ENCODE measurements around the gene DEGS2. TPM values are rescaled to one million over a fixed set of nuclear protein-coding genes. Genes with fewer than 3 reads are reported as not detected.

The DEGS2 gene
- total and polyA plus RNA-seq, 5 donors from 2014 or later, result 0.09 to 0.35 (median 0.17) TPM; not detected in 1

DNA sequence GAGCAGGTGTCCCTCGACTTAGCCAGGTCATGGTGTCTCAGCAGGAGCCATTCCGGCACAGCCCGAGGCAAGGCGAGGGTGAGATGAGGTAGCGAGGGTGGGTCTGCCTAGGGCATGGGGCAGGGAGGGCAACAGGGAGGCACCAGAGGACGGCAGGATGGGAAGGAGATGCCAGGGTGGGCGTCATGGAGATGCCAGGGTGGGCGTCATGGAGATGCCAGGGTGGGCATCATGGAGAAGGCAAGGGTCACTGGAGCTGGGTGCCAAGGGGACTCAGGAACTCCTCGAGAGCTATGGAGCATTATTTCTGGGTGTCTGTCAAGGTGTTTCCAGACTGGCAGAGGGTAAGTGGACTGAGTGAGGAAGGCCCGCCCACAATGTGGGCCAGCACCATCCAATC, 7.4 kb downstream of the DEGS2 start:
- Histone ChIP-seq H3K9me3 (ENCODE audit: control insufficient read depth in 2 of 2, low read length in 2 of 2) (peaks cover 5 to 12% of the 10 kb centered on the region in 2 experiments), H3K36me3 (ENCODE audit: control insufficient read depth, insufficient read depth, low read length) (no peaks in the 10 kb centered on the region), H3K27me3 (ENCODE audit: control insufficient read depth, insufficient read depth, low read length) (no peaks in the 10 kb centered on the region), H3K4me3 (ENCODE audit: low read depth, low read length) (no peak overlapping the region), H3K27ac (ENCODE audit: insufficient read depth, low read length, poor library complexity, severe bottlenecking) (no peak overlapping the region), H3K4me1 (ENCODE audit: control insufficient read depth, insufficient read depth, low read length, poor library complexity, severe bottlenecking) (peaks cover 3% of the 10 kb centered on the region)
- no peak for DNase-seq
- Mint-ChIP-seq H3K27ac (peak overlapping the region in 1 of 3 donors; percentile 60), H3K4me1 (peaks cover 0 to 20% (median 3%) of the 10 kb centered on the region in 4 donors), H3K4me3 (peak overlapping the region in 1 of 4 donors; percentile 16), H3K27me3 (peaks cover 29% of the 10 kb centered on the region), H3K9me3 (peaks cover 0 to 11% (median 2%) of the 10 kb centered on the region in 7 donors), H3K36me3 (no peaks in the 10 kb centered on the region)
- no peak for ATAC-seq (ENCODE audit: low read depth in 2 of 2)

DNA sequence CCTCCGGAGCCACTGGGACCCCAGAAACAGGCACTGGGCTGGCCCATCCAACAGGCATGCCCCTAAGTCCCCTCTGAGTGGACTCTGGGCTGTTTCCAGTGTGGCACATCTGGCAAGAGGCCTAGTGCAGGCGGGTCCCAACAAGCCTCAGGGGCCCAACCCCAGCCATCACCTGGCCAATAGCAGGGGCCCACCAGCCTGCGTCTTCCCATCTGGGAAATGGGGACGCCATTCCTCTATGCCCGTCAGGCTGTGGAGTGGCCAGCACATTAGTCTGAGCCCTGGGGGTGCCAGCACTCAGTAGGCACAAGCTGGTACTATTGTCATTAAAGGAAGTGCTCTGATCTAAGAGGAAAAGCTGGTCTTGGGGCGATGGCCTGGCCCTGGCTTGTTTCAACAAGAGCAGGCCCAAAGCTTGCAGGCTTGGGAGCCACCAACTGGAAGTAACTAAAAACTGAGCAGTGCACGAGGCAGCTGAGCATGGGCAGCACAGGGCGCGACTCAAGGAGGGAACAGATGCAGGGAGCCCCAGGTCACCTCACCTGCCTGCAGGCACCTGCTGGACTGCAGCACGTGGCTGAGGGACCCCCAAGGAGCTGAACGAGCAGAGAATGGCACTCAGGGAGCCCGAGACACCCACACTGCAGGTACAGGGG, 8.4 kb downstream of the DEGS2 start:
- H3K36me3 Mint-ChIP-seq, result no peaks in the 10 kb centered on the region
- Histone ChIP-seq H3K4me1 (ENCODE audit: control insufficient read depth, insufficient read depth, low read length, poor library complexity, severe bottlenecking) (peaks cover 13% of the 10 kb centered on the region), H3K27ac (ENCODE audit: insufficient read depth, low read length, poor library complexity, severe bottlenecking) (no peak overlapping the region), H3K36me3 (ENCODE audit: control insufficient read depth, insufficient read depth, low read length) (no peaks in the 10 kb centered on the region), H3K4me3 (ENCODE audit: low read depth, low read length) (no peak overlapping the region), H3K27me3 (ENCODE audit: control insufficient read depth, insufficient read depth, low read length) (no peaks in the 10 kb centered on the region), H3K9me3 (ENCODE audit: control insufficient read depth in 2 of 2, low read length in 2 of 2) (peaks cover 5 to 12% of the 10 kb centered on the region in 2 experiments)
- H3K4me3 Mint-ChIP-seq, result peak overlapping the region in 2 of 4 donors; percentile 38 to 39
- DNase-seq (no peak), ATAC-seq (ENCODE audit: low read depth in 2 of 2) (no peak)
- H3K27ac Mint-ChIP-seq, result peak overlapping the region in 1 of 3 donors; percentile 74
- peaks cover 19% of the 10 kb centered on the region for H3K27me3 Mint-ChIP-seq
- peaks cover 0 to 11% (median 2%) of the 10 kb centered on the region in 7 donors for H3K9me3 Mint-ChIP-seq
- peaks cover 0 to 29% (median 3%) of the 10 kb centered on the region in 4 donors for H3K4me1 Mint-ChIP-seq

DNA sequence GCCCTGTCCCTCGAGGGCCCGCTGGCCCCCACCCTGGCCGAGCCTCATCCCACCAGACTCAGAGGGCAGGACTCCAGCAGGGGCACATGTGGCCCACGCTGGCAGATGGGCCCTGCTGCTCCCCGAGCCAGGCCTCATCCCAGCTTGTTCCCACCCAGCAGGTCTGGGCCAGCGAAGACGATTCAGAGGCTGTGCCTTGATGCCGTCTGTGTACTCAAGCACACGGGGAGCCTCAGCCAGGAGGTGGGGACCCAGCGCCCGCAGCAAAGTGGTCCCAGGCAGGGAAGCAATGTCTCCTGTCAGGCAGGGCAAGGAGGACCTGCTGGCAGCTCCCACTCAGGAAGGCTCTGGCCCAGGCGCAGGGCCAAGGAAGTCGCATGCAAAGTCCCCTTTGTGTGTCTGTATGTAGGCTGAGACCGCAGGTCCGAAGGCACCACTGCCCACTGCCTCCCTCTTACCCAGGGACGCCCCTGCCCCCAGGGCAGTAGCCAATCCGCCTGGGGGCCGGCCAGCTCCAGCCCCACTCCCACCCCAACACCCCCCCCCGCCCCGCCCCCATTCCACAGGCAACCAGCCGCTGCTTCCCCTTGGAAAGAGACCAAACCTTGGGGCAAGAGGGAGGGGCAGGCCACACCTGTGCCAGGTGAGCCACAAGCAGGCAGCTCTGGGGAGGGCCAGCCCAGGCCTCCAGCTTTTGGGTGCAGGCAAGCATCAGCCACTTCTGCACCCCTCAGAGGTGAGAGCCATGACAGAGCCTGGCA, 9.4 kb downstream of the DEGS2 start:
- no peak for ATAC-seq (ENCODE audit: low read depth in 2 of 2)
- Histone ChIP-seq H3K4me1 (ENCODE audit: control insufficient read depth, insufficient read depth, low read length, poor library complexity, severe bottlenecking) (peaks cover 13% of the 10 kb centered on the region), H3K27me3 (ENCODE audit: control insufficient read depth, insufficient read depth, low read length) (no peaks in the 10 kb centered on the region), H3K9me3 (ENCODE audit: control insufficient read depth in 2 of 2, low read length in 2 of 2) (peaks cover 3 to 8% of the 10 kb centered on the region in 2 experiments), H3K4me3 (ENCODE audit: low read depth, low read length) (no peak overlapping the region), H3K27ac (ENCODE audit: insufficient read depth, low read length, poor library complexity, severe bottlenecking) (no peak overlapping the region), H3K36me3 (ENCODE audit: control insufficient read depth, insufficient read depth, low read length) (no peaks in the 10 kb centered on the region)
- Mint-ChIP-seq H3K27ac (no peak overlapping the region), H3K4me3 (no peak overlapping the region), H3K4me1 (peaks cover 0 to 30% (median 3%) of the 10 kb centered on the region in 4 donors), H3K36me3 (no peaks in the 10 kb centered on the region), H3K27me3 (peaks cover 11% of the 10 kb centered on the region), H3K9me3 (peaks cover 0 to 10% (median 1%) of the 10 kb centered on the region in 7 donors)
- DNase-seq, result no peak

- Mint-ChIP-seq H3K36me3 (no peaks in the 10 kb centered on the region), H3K4me3 (peak overlapping the region in 1 of 4 donors; percentile 51), H3K27ac (peak overlapping the region in 2 of 3 donors; percentile 60 to 63), H3K4me1 (peaks cover 0 to 30% (median 6%) of the 10 kb centered on the region in 4 donors), H3K27me3 (peaks cover 9% of the 10 kb centered on the region), H3K9me3 (peaks cover 0 to 8% (median 0%) of the 10 kb centered on the region in 7 donors)
- ATAC-seq (ENCODE audit: low read depth in 2 of 2), result no peak
- Histone ChIP-seq H3K4me3 (ENCODE audit: low read depth, low read length) (no peak overlapping the region), H3K36me3 (ENCODE audit: control insufficient read depth, insufficient read depth, low read length) (peaks cover 1% of the 10 kb centered on the region), H3K27ac (ENCODE audit: insufficient read depth, low read length, poor library complexity, severe bottlenecking) (no peak overlapping the region), H3K27me3 (ENCODE audit: control insufficient read depth, insufficient read depth, low read length) (no peaks in the 10 kb centered on the region), H3K4me1 (ENCODE audit: control insufficient read depth, insufficient read depth, low read length, poor library complexity, severe bottlenecking) (peaks cover 13% of the 10 kb centered on the region), H3K9me3 (ENCODE audit: control insufficient read depth in 2 of 2, low read length in 2 of 2) (no peaks in the 10 kb centered on the region)
- no peak for DNase-seq
Measured at GRCh38 chr14:100148837-100149731, 10.4 kb downstream of the DEGS2 start.

DNA sequence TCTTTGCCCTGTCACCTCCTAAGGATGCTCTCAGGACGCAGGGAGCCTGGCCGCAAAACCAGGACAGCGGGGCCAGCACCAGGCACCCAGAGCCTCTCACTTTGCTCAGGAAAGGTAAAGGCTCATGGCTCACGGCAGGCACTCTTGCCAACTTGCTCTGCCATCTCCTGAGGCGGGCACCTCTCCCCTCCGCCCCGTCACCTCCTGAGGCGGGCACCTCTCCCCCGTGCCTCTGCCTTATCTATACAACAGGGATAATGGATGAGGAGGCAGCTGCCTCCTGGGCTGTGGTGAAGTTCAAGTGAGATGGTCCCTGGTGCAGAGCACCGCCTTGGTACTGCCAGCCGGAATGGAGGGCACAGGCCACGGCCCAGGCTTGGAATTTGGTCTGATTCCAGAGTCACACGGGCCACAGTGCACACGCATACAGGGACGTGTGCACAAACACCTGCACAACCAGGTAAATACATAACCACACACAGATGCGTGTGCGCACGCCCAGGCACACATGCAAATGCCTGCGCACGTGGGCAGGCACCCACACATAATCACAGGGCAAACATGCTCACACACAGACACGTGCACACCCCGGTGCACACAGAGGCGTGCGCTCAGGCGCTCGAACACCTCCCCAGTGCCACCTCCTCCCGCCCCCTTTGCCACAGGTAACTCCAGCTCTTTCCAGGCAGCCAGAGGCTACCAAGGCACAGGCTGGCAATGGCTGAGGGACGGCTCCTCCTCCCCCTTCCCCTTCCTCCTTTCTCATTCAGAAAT, 11.6 kb downstream of the DEGS2 start:
- H3K27me3 ChIP-seq (ENCODE audit: control insufficient read depth, insufficient read depth, low read length), result no peaks in the 10 kb centered on the region
- no peak overlapping the region for H3K4me3 ChIP-seq (ENCODE audit: low read depth, low read length)
- ATAC-seq (ENCODE audit: low read depth in 2 of 2) (peak in 1 of 2 donors; percentile 3), DNase-seq (no peak)
- Mint-ChIP-seq H3K9me3 (peaks cover 0 to 4% (median 0%) of the 10 kb centered on the region in 7 donors), H3K4me3 (peak overlapping the region; percentile 39 to 86 (median 60)), H3K27ac (peak overlapping the region; percentile 62 to 83 (median 71)), H3K27me3 (peaks cover 6% of the 10 kb centered on the region), H3K36me3 (no peaks in the 10 kb centered on the region), H3K4me1 (peaks cover 0 to 30% (median 7%) of the 10 kb centered on the region in 4 donors)
- H3K36me3 ChIP-seq (ENCODE audit: control insufficient read depth, insufficient read depth, low read length), result peaks cover 13% of the 10 kb centered on the region
- peaks cover 13% of the 10 kb centered on the region for H3K4me1 ChIP-seq (ENCODE audit: control insufficient read depth, insufficient read depth, low read length, poor library complexity, severe bottlenecking)
- H3K27ac ChIP-seq (ENCODE audit: insufficient read depth, low read length, poor library complexity, severe bottlenecking), result no peak overlapping the region
- H3K9me3 ChIP-seq (ENCODE audit: control insufficient read depth in 2 of 2, low read length in 2 of 2), result no peaks in the 10 kb centered on the region

DNA sequence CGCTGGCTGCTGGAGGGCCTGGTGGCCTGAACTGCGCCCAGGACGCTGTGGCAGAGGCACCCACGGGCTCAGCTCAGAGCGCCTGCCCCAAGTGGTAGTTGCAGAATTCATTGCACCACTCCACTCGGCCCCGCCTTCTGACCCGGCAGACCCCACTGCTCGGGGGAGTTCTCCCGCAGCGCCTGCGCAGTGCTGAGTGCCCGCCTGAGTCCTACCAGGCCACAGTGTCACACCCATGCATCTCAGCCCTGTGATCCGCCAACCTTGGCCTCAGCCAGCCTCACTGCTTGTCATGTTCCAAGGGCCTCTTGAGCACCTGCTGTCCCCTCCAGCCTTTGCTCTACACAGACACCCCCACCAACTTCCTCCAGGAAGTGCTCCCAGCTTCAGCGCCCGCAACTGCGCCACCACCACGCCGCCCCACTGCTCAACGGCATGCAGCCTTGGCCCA, 12.2 kb downstream of the DEGS2 start:
- Mint-ChIP-seq H3K27ac (peak overlapping the region; percentile 67 to 90 (median 71)), H3K9me3 (peaks cover 0 to 3% (median 0%) of the 10 kb centered on the region in 7 donors), H3K27me3 (peaks cover 4% of the 10 kb centered on the region), H3K36me3 (peaks cover 2% of the 10 kb centered on the region), H3K4me1 (peaks cover 0 to 27% (median 7%) of the 10 kb centered on the region in 4 donors), H3K4me3 (peak overlapping the region; percentile 0 to 86 (median 70))
- H3K4me1 ChIP-seq (ENCODE audit: control insufficient read depth, insufficient read depth, low read length, poor library complexity, severe bottlenecking), result peaks cover 13% of the 10 kb centered on the region
- no peaks in the 10 kb centered on the region for H3K9me3 ChIP-seq (ENCODE audit: control insufficient read depth in 2 of 2, low read length in 2 of 2)
- H3K27me3 ChIP-seq (ENCODE audit: control insufficient read depth, insufficient read depth, low read length), result no peaks in the 10 kb centered on the region
- no peak overlapping the region for H3K27ac ChIP-seq (ENCODE audit: insufficient read depth, low read length, poor library complexity, severe bottlenecking)
- DNase-seq (peak; percentile 40 to 64 (median 56)), ATAC-seq (ENCODE audit: low read depth in 2 of 2) (peak; percentile 48 to 53)
- H3K36me3 ChIP-seq (ENCODE audit: control insufficient read depth, insufficient read depth, low read length), result peaks cover 18% of the 10 kb centered on the region
- no peak overlapping the region for H3K4me3 ChIP-seq (ENCODE audit: low read depth, low read length)
